Erythroblast (primary cell): ENCODE results near the gene ACOT13.

Source experiments
- GATA1 ChIP-seq: IDR thresholded peaks from 2 replicates; pipeline ENCODE4 v1.6.1; 2011; ENCODE audit warnings: low read depth, mild to moderate bottlenecking, control low read depth, low read length, moderate library complexity
- POLR2A ChIP-seq: IDR thresholded peaks from 2 replicates; pipeline ENCODE4 v1.6.1; 2011; ENCODE audit warnings: mild to moderate bottlenecking, low read length

DNA sequence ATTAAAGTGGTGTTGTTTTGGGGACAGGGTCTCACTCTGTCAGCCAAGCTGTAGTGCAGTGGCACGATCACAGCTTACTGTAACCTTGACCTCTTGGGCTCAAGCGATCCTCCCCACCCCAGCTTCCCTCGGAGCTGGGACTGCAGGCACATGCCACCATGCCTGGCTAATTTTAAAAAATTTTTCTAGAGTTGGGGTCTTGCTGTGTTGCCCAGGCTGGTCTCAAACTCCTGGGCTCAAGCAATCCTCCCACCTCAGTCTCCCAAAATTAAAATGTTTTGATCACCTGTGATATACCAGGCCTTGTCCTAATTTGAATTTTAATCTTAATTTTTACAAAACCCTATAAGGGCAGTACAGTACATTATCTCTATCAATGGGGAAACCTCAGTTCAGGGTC is 25.5 kb downstream of the ACOT13 start:
- TF ChIP-seq POLR2A = no peak
- no peak for TF ChIP-seq GATA1
